Erythroblast (primary cell): ENCODE results near the gene LACRT.

Experiments used
- GATA1 ChIP-seq: IDR thresholded peaks from 2 replicates; pipeline ENCODE4 v1.6.1; 2011; ENCODE audit warnings: low read depth, mild to moderate bottlenecking, control low read depth, low read length, moderate library complexity
- POLR2A ChIP-seq: IDR thresholded peaks from 2 replicates; pipeline ENCODE4 v1.6.1; 2011; ENCODE audit warnings: mild to moderate bottlenecking, low read length

GRCh38 chr12:54593725-54594124 lies 41.0 kb downstream of the LACRT start:
- TF ChIP-seq POLR2A (no peak), GATA1 (no peak)
